Measurements from ENCODE around the gene SLC10A6. TPM values are rescaled to one million over a fixed set of nuclear protein-coding genes. Genes with fewer than 3 reads are reported as not detected.

SLC10A6 gene
- total and polyA plus RNA-seq, 7 donors, result 0.27 to 0.79 (median 0.31) TPM; not detected in 1

DNA sequence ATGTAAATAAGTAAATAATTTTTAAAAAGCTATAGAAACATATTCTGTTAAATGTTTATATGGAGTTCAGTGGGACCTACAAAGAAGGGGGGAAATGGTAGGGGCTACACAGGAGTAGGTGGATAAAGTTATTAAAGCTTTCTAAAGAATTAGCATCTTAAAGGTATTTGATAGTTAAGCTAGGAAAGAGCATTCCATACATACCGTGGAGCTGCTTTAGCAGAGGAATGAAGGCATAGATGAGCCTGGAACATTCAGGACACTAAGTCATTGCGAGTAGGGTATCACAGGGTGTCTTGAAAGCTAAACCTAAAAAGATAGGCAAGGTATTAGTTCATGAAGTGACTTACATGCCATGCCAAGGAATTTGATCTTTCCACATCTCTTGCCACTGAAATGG lies 60.4 kb downstream of the SLC10A6 start:
- Histone ChIP-seq H3K9me3 (no peaks in the 10 kb centered on the region), H3K27ac (no peak overlapping the region), H3K4me3 (no peak overlapping the region), H3K27me3 (ENCODE audit: insufficient read depth in 3 of 3, low read length in 2 of 3) (no peaks in the 10 kb centered on the region), H3K36me3 (ENCODE audit: insufficient read depth in 1 of 2, low read depth in 1 of 2) (no peaks in the 10 kb centered on the region), H3K4me1 (no peaks in the 10 kb centered on the region)
- no peak for TF ChIP-seq CTCF (IDR thresholded peaks at IDR 0.05)
- no peak for ATAC-seq
- 55 to 92% (median 78%) methylated on average over 2 of the region's 2 CpGs for WGBS, 3 donors
- intact Hi-C loops (cut with DNase I), result no loop called here
- no peak for DNase-seq

DNA sequence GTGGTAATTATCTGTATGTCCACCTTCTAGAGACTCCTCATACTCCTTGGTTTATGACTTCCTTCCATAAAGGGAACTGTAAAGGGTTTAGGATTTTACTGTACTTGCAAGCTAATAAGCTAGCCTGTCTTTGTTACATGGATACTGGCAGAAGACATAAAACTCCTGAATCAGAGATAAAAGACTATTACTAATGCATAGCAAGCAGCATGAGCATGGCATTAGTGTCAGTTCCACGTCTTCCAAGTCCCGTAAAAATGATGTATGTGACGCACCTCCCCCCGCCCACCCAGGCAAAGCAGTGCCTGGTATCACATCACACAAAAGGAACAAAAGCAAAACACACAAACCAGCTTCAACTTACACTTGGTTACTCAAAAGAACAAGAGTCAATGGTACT lies 71.0 kb downstream of the SLC10A6 start:
- WGBS, 3 donors, result 58 to 69% (median 66%) methylated on average over 4 of the region's 4 CpGs
- no peaks in the 10 kb centered on the region for H3K9me3 ChIP-seq
- H3K4me1 ChIP-seq, result no peaks in the 10 kb centered on the region
- H3K4me3 ChIP-seq, result no peak overlapping the region
- no peak overlapping the region for H3K27ac ChIP-seq
- no peak for TF ChIP-seq CTCF (IDR thresholded peaks at IDR 0.05)
- H3K36me3 ChIP-seq (ENCODE audit: insufficient read depth in 1 of 2, low read depth in 1 of 2), result no peaks in the 10 kb centered on the region
- H3K27me3 ChIP-seq (ENCODE audit: insufficient read depth in 3 of 3, low read length in 2 of 3), result no peaks in the 10 kb centered on the region
- intact Hi-C loops (cut with DNase I), result no loop called here
- ATAC-seq (no peak), DNase-seq (no peak)

DNA sequence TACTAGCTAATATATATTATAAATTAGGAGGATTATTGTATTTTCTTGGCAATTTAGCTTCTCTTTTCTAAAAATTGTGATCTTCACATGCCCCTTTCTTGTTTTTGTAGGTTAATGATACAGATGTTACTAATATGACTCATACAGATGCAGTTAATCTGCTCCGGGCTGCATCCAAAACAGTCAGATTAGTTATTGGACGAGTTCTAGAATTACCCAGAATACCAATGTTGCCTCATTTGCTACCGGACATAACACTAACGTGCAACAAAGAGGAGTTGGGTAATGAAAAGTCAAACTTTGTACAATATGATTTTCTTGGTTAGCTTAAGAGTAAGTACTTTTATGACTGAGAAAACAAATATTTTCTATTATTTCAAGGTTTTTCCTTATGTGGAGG lies 74.1 kb downstream of the SLC10A6 start:
- no peaks in the 10 kb centered on the region for H3K36me3 ChIP-seq (ENCODE audit: insufficient read depth in 1 of 2, low read depth in 1 of 2)
- H3K27ac ChIP-seq, result no peak overlapping the region
- no peaks in the 10 kb centered on the region for H3K9me3 ChIP-seq
- ATAC-seq (no peak), DNase-seq (no peak)
- TF ChIP-seq CTCF (IDR thresholded peaks at IDR 0.05), result no peak
- WGBS, 3 donors, result 45 to 54% (median 52%) methylated on average over 4 of the region's 4 CpGs
- H3K27me3 ChIP-seq (ENCODE audit: insufficient read depth in 3 of 3, low read length in 2 of 3), result no peaks in the 10 kb centered on the region
- intact Hi-C loops (cut with DNase I), result no loop called here
- H3K4me1 ChIP-seq, result no peaks in the 10 kb centered on the region
- no peak overlapping the region for H3K4me3 ChIP-seq

Other genes with a start within 250 kb of the SLC10A6 start
- 1 to 10 TPM in 1 of 4 donors, not detected in 3; 1.5 TPM for gene C4orf36, start 43.0 kb upstream of the SLC10A6 start, total RNA-seq
- under 1 TPM in 2 of 3 donors, not detected in 1; 0.45 to 0.70 TPM for gene C4orf36, start 43.0 kb upstream of the SLC10A6 start, polyA plus RNA-seq
- 100 to 1,000 TPM; 118 to 149 (median 122) TPM for gene AFF1, start 85.6 kb upstream of the SLC10A6 start, total RNA-seq
- 100 to 1,000 TPM in 2 of 3 donors, 10 to 100 TPM in 1; 62.7 to 171 (median 115) TPM for gene AFF1, start 85.6 kb upstream of the SLC10A6 start, polyA plus RNA-seq